Mesendoderm (in vitro differentiated cells): ENCODE results near the gene SYNRG.
"Not testable (repeated sequence)": the region's sequence is repeated elsewhere in the genome, so short reads cannot be mapped to it uniquely, and the experiment has no call there.

Experiments used
- DNase-seq: peaks from one replicate; pipeline ENCODE4 v3.0.0; 2013
- H2AK5ac ChIP-seq: 2 replicates; pipeline ENCODE4 v1.6.1; 2013; ENCODE audit warnings: low read length, inconsistent platforms
- H2BK120ac ChIP-seq: 2 replicates; pipeline ENCODE4 v1.6.1; 2013; ENCODE audit warnings: low read depth, mild to moderate bottlenecking, low read length, moderate library complexity, mixed read lengths
- H2BK15ac ChIP-seq: replicated peaks from 2 replicates; pipeline ENCODE4 v1.6.1; 2013; ENCODE audit warnings: low read depth, mild to moderate bottlenecking, moderate library complexity
- H2BK5ac ChIP-seq: 2 replicates; pipeline ENCODE4 v1.6.1; 2013; ENCODE audit warnings: low read length, inconsistent platforms
- H3K18ac ChIP-seq: 2 replicates; pipeline ENCODE4 v1.6.1; 2013; ENCODE audit warnings: mild to moderate bottlenecking, low read length, mixed read lengths
- H3K23ac ChIP-seq: one replicate; pipeline ENCODE4 v1.6.1; 2013; ENCODE audit warnings: low read length
- H3K27ac ChIP-seq: 2 replicates; pipeline ENCODE4 v1.5.1; 2013; ENCODE audit warnings: low read depth, mild to moderate bottlenecking, inconsistent platforms, low read length, moderate library complexity
- H3K27me3 ChIP-seq: 2 replicates; pipeline ENCODE4 v1.6.1; 2013; ENCODE audit warnings: low read length, control low read depth, mild to moderate bottlenecking, inconsistent platforms; ENCODE audit not compliant: insufficient read depth, poor library complexity
- H3K36me3 ChIP-seq: 2 replicates; pipeline ENCODE4 v1.6.1; 2013; ENCODE audit warnings: low read length, inconsistent platforms; ENCODE audit not compliant: control insufficient read depth, insufficient read depth
- H3K4ac ChIP-seq: one replicate; pipeline ENCODE4 v1.6.1; 2013; ENCODE audit warnings: low read depth, mild to moderate bottlenecking, low read length, moderate library complexity
- H3K4me1 ChIP-seq: 2 replicates; pipeline ENCODE4 v1.6.1; 2013; ENCODE audit warnings: low read depth, low read length, inconsistent platforms; ENCODE audit not compliant: control insufficient read depth
- H3K4me2 ChIP-seq: 2 replicates; pipeline ENCODE4 v1.6.1; 2013; ENCODE audit warnings: low read length
- H3K4me3 ChIP-seq: 2 replicates; pipeline ENCODE4 v1.5.1; 2013; ENCODE audit warnings: mild to moderate bottlenecking, low read length
- H3K56ac ChIP-seq: one replicate; pipeline ENCODE4 v1.6.1; 2013; ENCODE audit warnings: low read length
- H3K79me1 ChIP-seq: 2 replicates; pipeline ENCODE4 v1.6.1; 2013; ENCODE audit warnings: low read length, inconsistent platforms
- H3K79me2 ChIP-seq: 2 replicates; pipeline ENCODE4 v1.6.1; 2013; ENCODE audit warnings: mild to moderate bottlenecking, low read length; ENCODE audit not compliant: control insufficient read depth, insufficient read depth
- H3K9ac ChIP-seq: 2 replicates; pipeline ENCODE4 v1.6.1; 2013; ENCODE audit warnings: low read length, inconsistent platforms
- H4K5ac ChIP-seq: one replicate; pipeline ENCODE4 v1.6.1; 2013; ENCODE audit warnings: low read length
- H4K8ac ChIP-seq: one replicate; pipeline ENCODE4 v1.6.1; 2013; ENCODE audit warnings: low read depth, mild to moderate bottlenecking, control low read depth, low read length, moderate library complexity
- WGBS: extraction: QIAGEN DNeasy Blood & Tissue Kit; methylation state at CpG from one replicate; pipeline ENCODE4 v1.1.7; 2013; ENCODE audit warnings: low lambda C conversion rate, missing lambda C conversion rate; ENCODE audit not compliant: insufficient coverage; ENCODE audit errors: extremely low coverage; 5-methylcytosine and 5-hydroxymethylcytosine counted together

The SYNRG gene

DNA sequence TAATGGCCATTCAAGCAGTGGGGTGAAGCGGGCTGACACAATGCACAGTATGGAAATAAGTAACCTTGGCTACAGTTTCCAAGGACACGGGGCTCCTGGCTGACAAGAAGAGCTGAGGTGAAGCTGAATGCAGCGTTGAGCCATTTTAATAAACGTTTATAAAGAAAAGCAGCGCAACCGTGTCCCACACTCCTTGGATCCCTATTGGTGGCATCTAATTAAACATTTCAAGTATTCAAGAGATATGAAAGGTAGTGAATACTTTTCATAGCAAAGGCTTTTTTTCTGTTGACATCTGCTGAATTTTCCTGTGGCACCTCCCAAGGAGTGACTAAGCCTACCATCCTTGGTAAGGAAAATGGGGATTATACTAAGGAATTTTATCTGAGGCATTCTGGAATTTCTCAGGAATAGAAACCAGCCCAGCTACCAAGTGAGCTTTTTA lies 93.1 kb downstream of the SYNRG start:
- H3K4me1 ChIP-seq, result no peaks in the 10 kb centered on the region
- H2BK120ac ChIP-seq, result no peak overlapping the region
- no peak overlapping the region for H3K4me3 ChIP-seq
- no peak overlapping the region for H3K9ac ChIP-seq
- no peak overlapping the region for H2BK5ac ChIP-seq
- H3K4me2 ChIP-seq, result no peak overlapping the region
- H3K56ac ChIP-seq, result no peak overlapping the region
- H3K79me2 ChIP-seq, result no peaks in the 10 kb centered on the region
- H2AK5ac ChIP-seq, result no peak overlapping the region
- H3K27ac ChIP-seq, result peak overlapping the region; percentile 67
- H3K79me1 ChIP-seq, result no peaks in the 10 kb centered on the region
- H4K8ac ChIP-seq, result no peak overlapping the region
- no peak overlapping the region for H3K18ac ChIP-seq
- no peak overlapping the region for H3K4ac ChIP-seq
- WGBS, result no CpG with 5 or more reads among the region's 6 CpGs
- H3K27me3 ChIP-seq, result no peaks in the 10 kb centered on the region
- DNase-seq, result peak; percentile 82
- H3K23ac ChIP-seq, result no peak overlapping the region
- peaks cover 1% of the 10 kb centered on the region for H3K36me3 ChIP-seq
- no peak overlapping the region for H4K5ac ChIP-seq
- H2BK15ac ChIP-seq, result no peak overlapping the region

DNA sequence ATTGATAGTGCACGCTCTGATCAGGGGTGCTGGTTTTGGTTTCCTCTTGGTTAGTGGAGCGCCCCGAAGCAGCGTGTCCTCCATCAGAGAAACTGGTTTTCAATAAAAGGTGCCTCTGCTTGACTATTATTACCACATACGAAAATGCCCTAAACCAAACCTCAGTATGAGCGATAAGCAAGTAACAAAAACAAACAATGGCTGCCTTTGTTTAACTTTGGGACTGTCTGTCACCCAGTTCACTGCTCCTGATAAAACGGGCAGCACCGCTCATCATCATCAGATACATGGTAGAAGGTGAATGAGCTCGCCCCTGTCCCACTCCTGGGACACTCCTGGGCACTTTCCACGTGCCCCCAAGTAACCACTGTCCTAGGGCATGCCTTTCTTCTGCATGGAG lies 95.5 kb downstream of the SYNRG start:
- Histone ChIP-seq H2AK5ac (no peak overlapping the region), H3K18ac (no peak overlapping the region), H3K56ac (no peak overlapping the region), H3K36me3 (no peaks in the 10 kb centered on the region), H4K8ac (no peak overlapping the region), H3K27ac (peak overlapping the region; percentile 33), H2BK120ac (no peak overlapping the region), H3K4me1 (no peaks in the 10 kb centered on the region), H3K79me2 (no peaks in the 10 kb centered on the region), H3K23ac (no peak overlapping the region), H2BK15ac (no peak overlapping the region), H3K27me3 (no peaks in the 10 kb centered on the region), H3K4ac (no peak overlapping the region), H4K5ac (no peak overlapping the region), H3K4me3 (no peak overlapping the region), H2BK5ac (no peak overlapping the region), H3K79me1 (no peaks in the 10 kb centered on the region), H3K4me2 (no peak overlapping the region), H3K9ac (no peak overlapping the region)
- no CpG with 5 or more reads among the region's 10 CpGs for WGBS
- no peak for DNase-seq

DNA sequence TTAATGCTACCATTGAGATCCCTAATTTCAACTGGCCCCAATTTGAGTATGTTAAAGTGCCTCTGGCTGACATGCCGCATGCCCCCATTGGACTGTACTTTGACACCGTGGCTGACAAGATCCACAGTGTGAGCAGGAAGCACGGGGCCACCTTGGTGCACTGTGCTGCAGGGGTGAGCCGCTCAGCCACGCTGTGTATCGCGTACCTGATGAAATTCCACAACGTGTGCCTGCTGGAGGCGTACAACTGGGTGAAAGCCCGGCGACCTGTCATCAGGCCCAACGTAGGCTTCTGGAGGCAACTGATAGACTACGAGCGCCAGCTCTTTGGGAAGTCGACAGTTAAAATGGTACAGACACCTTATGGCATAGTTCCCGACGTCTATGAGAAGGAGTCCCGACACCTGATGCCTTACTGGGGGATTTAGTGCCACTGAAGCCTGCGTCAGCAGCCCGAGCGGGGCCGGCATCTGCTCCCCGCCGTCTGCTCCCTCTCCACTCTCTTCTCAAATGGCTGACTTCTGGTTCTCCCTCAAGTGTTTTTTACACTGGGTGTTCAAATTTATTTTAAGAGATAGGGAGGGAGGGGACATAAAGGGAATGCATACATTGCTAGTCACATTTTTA lies 96.7 kb downstream of the SYNRG start:
- Histone ChIP-seq H3K27ac (no peak overlapping the region), H3K23ac (no peak overlapping the region), H3K79me1 (no peaks in the 10 kb centered on the region), H3K9ac (no peak overlapping the region), H3K4me1 (no peaks in the 10 kb centered on the region), H3K4ac (no peak overlapping the region), H2BK120ac (no peak overlapping the region), H3K4me3 (no peak overlapping the region), H4K5ac (no peak overlapping the region), H3K4me2 (no peak overlapping the region), H3K79me2 (no peaks in the 10 kb centered on the region), H4K8ac (no peak overlapping the region), H3K27me3 (no peaks in the 10 kb centered on the region), H2BK15ac (no peak overlapping the region), H3K36me3 (no peaks in the 10 kb centered on the region), H2AK5ac (no peak overlapping the region), H2BK5ac (no peak overlapping the region), H3K18ac (no peak overlapping the region), H3K56ac (no peak overlapping the region)
- DNase-seq, result no peak
- WGBS, result no CpG with 5 or more reads among the region's 24 CpGs

DNA sequence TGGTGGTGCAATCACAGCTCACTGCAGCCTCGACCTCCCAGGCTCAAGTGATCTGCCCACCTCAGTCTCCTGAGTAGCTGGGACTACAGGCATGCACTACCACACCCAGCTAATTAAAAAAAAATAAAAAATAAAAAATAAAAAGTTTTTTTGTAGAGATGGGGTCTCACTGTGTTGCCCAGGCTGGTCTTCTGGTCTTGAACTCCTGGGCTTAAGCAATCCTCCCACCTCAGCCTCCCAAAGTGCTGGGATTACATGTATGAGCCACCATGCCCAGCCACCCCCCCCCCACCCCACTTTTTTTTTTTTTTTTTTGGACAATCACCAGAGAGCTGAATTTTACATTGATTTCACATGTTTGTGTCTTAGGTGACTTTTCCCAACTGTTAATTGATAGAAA lies 97.6 kb downstream of the SYNRG start:
- WGBS, result no CpG with 5 or more reads among the region's 1 CpG
- H3K4me2 ChIP-seq, H3K79me2 ChIP-seq, H3K27me3 ChIP-seq, H3K4me1 ChIP-seq, DNase-seq, H3K18ac ChIP-seq, H4K8ac ChIP-seq, H3K4ac ChIP-seq, H3K4me3 ChIP-seq, H3K79me1 ChIP-seq, H2BK5ac ChIP-seq, H2BK15ac ChIP-seq, H3K23ac ChIP-seq, H3K56ac ChIP-seq, H2BK120ac ChIP-seq, H3K36me3 ChIP-seq, H4K5ac ChIP-seq, H2AK5ac ChIP-seq, H3K27ac ChIP-seq, H3K9ac ChIP-seq: not testable (repeated sequence)

DNA sequence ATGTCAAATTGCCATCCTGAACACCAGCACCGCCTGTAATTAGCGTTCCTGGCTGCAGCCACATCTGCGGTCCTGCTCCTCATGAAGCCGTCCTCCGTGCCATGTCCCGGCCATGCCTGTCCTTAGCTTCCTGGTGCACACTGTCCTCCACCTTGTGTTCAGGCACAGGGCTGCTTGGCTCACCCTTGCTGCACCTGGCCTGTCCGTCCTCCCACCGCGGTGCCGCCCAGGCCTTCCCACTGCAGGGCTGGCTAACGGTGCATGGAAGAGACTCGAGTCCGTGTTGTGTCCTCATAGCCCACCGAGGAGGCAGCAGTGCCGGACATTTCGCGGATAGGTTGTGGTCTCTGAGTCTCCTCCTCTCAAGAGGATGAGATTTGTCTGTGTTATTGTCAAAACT lies 99.2 kb downstream of the SYNRG start:
- Histone ChIP-seq H3K79me2 (no peaks in the 10 kb centered on the region), H3K4me3 (no peak overlapping the region), H3K4me2 (no peak overlapping the region), H3K27me3 (no peaks in the 10 kb centered on the region), H3K9ac (no peak overlapping the region), H4K5ac (no peak overlapping the region), H3K4ac (no peak overlapping the region), H3K36me3 (no peaks in the 10 kb centered on the region), H2AK5ac (no peak overlapping the region), H3K27ac (no peak overlapping the region), H4K8ac (no peak overlapping the region), H2BK5ac (no peak overlapping the region), H3K23ac (no peak overlapping the region), H3K79me1 (no peaks in the 10 kb centered on the region), H2BK120ac (no peak overlapping the region), H3K56ac (no peak overlapping the region), H3K18ac (no peak overlapping the region), H3K4me1 (no peaks in the 10 kb centered on the region), H2BK15ac (no peak overlapping the region)
- DNase-seq, result no peak
- WGBS, result no CpG with 5 or more reads among the region's 17 CpGs

DNA sequence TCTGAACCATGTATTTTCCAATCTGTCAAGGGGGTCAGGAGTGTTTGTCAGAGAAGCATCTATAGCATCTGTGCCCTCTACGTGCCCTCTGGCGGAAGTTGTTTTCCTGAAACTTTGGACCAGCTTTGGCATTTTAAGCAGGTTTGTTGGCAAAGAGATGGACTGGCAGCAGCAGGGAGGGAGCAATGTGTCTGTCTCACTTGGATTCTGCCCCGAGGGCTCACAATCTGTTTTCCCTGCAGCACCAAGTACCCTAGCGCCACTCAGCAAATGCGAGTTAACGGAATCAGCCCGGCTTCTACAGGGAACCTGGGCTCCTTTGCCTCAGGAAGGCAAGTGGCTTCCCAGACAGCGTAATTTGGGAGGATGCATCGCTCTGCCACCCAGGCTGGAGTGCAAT lies 102.1 kb downstream of the SYNRG start:
- H3K4ac ChIP-seq, result no peak overlapping the region
- WGBS, result no CpG with 5 or more reads among the region's 9 CpGs
- no peak overlapping the region for H3K9ac ChIP-seq
- no peak overlapping the region for H3K23ac ChIP-seq
- no peak for DNase-seq
- H2AK5ac ChIP-seq, result no peak overlapping the region
- H3K27me3 ChIP-seq, result no peaks in the 10 kb centered on the region
- no peak overlapping the region for H2BK120ac ChIP-seq
- no peak overlapping the region for H2BK5ac ChIP-seq
- H4K8ac ChIP-seq, result no peak overlapping the region
- H3K79me1 ChIP-seq, result no peaks in the 10 kb centered on the region
- H3K18ac ChIP-seq, result no peak overlapping the region
- no peaks in the 10 kb centered on the region for H3K79me2 ChIP-seq
- no peaks in the 10 kb centered on the region for H3K4me1 ChIP-seq
- H3K56ac ChIP-seq, result peak overlapping the region; percentile 15
- no peak overlapping the region for H2BK15ac ChIP-seq
- H3K4me2 ChIP-seq, result no peak overlapping the region
- no peak overlapping the region for H3K4me3 ChIP-seq
- H4K5ac ChIP-seq, result no peak overlapping the region
- no peaks in the 10 kb centered on the region for H3K36me3 ChIP-seq
- no peak overlapping the region for H3K27ac ChIP-seq
